ENCODE results near the gene ZNF408. TPM values are rescaled to one million over a fixed set of nuclear protein-coding genes. Genes with fewer than 3 reads are reported as not detected.
A peak's percentile ranks its signal among the peaks of the same experiment; 100 is the strongest.

Gene ZNF408
- total RNA-seq, 1 donor from 2014 or later = 8.7 TPM

GRCh38 chr11:46676436-46677158, 24.2 kb upstream of the ZNF408 start:
- DNase-seq = no peak

- no peak for DNase-seq
Observed at GRCh38 chr11:46677169-46677568, 23.7 kb upstream of the ZNF408 start.

GRCh38 chr11:46677991-46678740, 22.7 kb upstream of the ZNF408 start:
- DNase-seq = no peak

GRCh38 chr11:46678741-46679130, 22.1 kb upstream of the ZNF408 start:
- DNase-seq = no peak

GRCh38 chr11:46679241-46680163, 21.3 kb upstream of the ZNF408 start:
- DNase-seq = no peak

GRCh38 chr11:46680164-46680760, 20.6 kb upstream of the ZNF408 start:
- DNase-seq = no peak

GRCh38 chr11:46680815-46681214, 20.0 kb upstream of the ZNF408 start:
- DNase-seq = no peak

- DNase-seq = no peak
Observed at GRCh38 chr11:46681814-46682213, 19.0 kb upstream of the ZNF408 start.

DNA sequence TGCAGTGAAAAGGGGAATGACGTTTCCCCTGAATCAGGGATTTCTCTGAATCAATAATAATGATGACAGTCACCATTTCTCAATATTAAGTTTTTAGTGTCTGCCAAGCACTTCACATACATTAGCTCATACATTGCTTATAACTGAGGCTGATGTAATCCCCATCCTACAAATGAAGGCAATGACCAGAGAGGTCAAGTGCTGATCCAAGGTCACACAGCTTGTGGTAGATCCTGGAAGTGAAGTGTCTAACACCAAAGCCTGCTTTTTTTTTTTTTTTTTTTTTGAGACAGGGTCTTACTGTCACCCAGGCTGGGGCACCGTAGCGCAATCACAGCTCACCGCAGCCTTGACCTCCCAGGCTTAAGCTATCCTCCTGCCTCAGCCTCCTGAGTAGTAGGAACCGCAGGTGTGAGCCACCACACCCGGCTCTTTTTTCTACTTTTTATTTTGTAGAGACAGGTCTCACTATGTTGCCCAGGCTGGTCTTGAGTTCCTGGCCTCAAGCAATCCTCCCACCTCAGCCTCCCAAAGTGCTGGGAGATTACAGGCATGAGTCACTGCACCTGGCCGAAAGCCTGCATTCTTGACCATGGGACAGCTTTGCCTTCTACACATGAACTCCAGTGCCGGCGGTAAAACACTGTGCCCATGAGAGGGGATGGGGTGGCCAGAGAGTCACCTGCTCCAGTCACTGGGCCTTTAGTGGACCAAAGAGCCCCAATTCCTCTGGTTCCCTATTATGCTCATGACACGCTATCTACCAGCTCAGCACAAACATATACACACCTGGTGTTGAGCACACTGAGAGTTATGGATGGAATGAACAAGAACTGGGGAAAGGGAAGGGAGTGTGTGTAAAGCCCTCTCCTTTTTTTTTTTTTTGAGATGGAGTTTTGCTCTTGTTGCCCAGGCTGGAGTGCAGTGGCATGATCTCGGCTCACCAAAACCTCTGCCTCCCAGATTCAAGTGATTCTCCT, 17.8 kb upstream of the ZNF408 start:
- DNase-seq = no peak

DNA sequence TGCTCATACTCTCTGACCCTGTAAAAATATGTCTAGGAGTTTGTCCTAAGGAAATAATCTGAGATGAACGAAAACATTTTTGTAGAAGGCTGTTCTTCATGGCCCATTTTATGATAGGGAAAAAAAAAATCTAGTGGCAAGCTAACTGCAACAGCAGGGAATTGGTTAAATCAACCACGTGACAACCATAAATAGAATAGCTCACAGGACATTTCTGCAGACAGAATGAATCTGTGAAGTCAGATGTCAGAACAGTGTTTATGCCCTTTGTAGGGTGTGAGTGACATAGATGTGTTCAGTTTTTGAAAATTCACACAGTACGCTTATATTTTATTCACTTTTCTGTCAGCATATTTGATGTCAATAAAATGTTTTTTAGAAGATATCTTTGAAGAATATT, 16.5 kb upstream of the ZNF408 start:
- no peak for DNase-seq

DNA sequence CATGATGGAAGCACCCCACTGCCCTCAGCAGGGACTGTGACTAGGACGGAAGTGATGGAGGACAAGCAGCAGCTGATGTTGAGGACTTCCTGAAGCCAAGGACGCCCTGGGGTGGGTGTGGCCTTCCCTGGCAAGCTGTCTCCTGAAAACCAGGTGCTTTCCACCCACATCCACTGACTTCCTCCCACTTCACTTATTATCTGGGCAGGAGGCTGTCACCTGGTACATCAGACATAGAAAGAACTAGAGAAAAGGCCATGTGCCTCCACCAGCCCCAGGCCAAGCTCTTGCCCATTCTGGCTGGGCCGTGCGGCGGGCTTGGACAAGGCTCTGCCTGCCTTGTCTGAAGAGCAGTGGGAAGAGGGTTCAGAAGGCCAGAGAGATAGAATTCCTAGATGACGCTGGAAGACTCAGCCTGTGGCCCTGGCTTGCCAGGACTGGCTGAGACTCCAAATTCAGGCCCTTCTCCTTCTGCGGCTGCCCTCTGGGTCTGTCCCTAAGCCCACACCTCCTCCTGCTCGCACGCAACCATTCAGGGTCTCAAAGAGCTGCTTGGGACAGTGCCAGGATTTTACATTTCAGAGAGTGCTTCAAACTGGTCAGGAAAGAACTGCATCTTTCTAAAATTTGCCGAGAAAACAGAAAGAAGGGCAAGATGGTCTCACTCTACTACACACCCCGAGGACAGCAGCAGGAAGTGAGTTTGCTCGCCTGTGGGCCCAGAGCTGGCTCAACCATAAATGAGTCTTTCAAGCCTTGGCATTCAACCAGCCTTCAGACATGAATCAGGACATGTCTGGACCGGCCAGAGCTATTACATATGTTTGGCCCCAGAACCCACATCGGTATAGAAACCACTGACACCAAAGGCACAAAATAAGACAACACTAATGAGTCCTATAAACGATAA, 13.7 kb upstream of the ZNF408 start:
- peak; percentile 26 for DNase-seq

- DNase-seq = no peak
Observed at GRCh38 chr11:46690702-46691101, 10.1 kb upstream of the ZNF408 start.

DNA sequence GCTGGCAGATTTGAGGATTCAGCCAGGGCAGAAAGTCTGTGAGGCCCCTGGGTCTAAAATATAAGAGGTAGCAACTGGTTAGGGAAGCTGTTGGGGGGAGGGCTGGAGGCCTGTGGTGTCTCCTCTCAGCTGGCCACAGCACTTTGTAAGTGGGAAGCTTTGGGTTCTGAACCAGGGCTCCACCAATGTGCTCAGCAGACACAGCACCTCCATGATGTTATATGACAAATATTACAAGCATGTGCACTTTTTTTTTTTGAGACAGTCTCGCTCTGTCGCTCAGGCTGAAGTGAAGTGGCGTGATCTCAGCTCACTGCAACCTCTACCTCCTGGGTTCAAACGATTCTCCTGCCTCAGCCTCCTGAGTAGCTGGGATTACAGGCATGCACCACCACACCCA, 8.4 kb upstream of the ZNF408 start:
- DNase-seq = no peak

- no peak for DNase-seq
Observed at GRCh38 chr11:46693597-46694012, 7.2 kb upstream of the ZNF408 start.

DNA sequence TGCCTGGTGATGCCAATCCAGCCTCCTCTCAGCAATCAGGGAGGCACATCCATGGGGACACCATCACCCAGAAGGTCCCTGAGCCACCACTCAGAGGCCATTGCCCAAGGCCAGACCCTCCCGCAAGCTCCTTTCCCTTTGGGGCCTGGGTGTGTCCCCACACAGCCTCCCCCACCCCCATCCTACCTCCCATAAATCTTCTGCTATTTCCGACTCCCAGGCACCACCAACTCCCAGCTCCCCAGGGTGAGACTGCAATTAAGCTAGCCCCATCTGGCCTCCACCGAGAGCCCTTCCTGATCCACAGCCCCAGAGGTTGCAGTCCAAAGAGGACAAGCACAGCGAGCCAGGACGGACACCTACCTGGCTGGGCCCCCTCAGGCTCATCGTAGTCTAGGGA, 6.8 kb upstream of the ZNF408 start:
- no peak for DNase-seq

DNA sequence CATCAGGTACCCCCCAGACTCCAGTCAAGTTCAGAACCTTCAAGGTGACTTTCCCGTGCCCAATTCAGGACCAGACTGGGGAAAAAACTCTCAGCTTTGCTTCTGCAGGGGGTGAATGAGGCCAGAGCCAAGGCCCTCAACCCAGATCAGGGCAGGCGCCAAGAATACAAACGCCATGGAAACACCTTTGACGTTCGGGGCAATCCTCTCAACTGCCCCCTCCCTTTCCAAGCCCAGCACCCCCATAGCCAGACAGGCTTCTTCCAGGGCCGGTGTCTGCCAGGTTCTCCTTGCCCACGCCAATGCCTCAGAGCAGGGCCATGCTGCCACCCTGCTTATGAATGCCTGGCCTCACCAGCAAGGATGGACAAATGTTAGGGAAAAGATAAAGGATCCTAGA, 6.2 kb upstream of the ZNF408 start:
- DNase-seq = no peak

- no peak for DNase-seq
Observed at GRCh38 chr11:46695345-46696211, 5.3 kb upstream of the ZNF408 start.

DNA sequence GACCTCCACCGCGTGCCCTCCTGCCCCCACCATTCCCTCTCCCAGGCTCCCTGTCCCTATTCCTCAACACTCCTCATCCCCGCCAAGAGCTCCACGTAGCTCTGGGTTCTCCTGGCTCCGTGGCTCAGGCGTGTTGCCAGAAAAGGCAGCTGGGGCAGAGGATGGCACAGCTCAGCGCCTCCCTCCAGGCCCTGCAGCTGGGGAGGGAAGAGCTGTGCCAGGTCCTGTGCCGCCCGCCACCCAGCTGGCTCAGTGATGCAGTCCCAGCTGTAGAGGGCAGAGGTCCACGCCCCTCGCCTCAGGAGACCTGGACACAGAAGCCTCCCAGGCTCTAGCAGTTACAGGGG, 4.6 kb upstream of the ZNF408 start:
- no peak for DNase-seq

- DNase-seq = no peak
Observed at GRCh38 chr11:46697303-46697702, 3.5 kb upstream of the ZNF408 start.

GRCh38 chr11:46697723-46698122, 3.1 kb upstream of the ZNF408 start:
- DNase-seq = no peak

Data from dermis blood vessel endothelial cell (primary cell).